NOMO-1 treated with DMSO at 0.1 percent for 48 hours (cell line): Measurements from ENCODE around the gene TMTC1.

Experiments
- DNase-seq: peaks from one replicate; lab custom pipeline; 2025; ENCODE audit not compliant: unreplicated experiment; lab: John Stamatoyannopoulos, UW

The TMTC1 gene

DNA sequence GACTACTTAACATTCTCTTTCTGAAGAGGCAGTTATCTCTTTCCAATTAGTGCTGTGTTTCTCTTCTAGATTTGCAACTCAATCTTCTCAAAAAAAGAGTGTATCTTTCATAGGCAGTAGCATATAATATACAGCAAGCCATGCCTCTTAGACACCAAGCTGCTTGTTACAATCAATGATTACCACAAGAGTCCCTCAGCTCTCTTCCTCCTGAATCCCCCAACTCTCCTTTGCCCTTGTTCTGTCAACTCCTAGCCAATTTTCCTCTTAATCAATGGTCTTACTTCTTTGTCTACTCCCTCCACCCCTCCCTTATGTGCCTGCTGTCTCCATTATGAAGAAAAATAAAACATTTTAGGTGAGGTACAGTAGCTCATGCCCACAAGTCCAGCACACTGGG lies 2.6 kb downstream of the TMTC1 start:
- DNase-seq: no peak

DNA sequence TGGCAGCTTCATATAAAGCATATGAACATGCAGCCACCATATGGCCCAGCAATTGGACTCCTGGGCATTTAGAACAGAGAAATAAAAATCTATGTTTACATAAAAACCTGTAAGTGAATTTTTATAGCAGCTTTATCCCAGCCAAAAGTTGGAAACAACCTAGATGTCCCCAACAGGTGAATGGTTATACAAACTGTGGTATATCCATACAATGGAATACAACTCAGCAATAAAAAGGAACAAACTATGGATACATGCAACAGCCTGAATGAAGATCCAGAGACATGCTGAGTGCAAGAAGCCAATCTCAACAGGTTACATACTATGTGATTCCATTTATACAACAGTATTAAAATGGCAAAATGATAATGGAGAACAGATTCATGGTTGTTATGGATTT lies 3.7 kb downstream of the TMTC1 start:
- DNase-seq: no peak

DNA sequence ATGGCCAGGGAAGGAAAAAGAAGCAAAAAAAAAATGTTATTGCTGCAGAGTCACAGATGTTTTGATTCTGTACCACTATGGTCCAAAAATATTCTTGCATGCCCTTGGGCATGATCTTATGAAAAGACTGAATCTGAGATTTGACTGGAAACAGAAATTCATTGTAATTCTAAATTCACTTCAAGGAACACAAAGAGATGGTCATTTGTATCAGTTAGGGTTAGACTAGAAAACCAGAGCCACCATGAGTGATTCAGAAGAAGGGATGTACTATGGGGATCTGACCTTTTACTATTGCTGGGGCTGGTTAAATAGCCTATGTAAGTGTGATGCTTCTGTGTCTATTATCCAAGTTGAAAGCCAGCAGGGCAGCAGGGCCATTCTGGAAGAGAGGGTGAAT lies 5.2 kb downstream of the TMTC1 start:
- no peak for DNase-seq

DNA sequence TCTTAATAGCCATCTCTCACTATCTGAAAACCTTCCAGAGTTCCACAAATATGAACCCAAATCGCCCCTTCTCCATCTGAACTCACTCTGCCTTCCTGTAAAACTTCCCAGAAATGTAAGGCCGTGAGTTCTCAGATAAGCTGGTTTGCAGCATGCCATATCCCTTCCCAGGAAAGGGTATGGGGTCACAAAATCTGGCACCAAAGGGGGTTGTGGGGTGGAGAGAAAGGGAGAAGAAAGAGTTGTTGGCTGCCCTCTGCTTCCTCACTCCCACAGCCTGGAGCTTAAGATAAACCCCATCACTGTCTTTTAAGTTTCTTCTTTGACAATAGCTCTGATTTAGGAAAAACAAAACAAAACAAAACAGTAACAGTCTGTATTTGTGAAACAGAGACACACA lies 10.7 kb downstream of the TMTC1 start:
- no peak for DNase-seq

DNA sequence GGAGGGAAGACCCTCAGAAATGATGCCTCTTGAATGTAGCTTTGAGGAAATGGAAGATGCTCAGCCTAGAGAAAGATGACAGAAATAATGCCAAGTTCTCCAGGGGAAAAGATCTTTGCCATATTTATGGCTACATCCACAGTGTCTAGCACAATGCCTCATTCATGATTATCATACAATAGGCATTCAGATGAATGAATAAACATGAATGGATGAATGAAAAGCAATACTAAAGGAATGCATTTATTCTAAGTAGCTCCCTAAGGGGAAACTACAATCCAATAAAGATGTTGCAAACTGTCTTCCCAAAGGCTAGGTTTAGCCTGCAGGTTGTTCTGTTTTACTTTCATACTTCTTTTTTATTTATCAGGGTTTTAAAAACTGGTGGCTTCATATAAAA lies 12.0 kb downstream of the TMTC1 start:
- DNase-seq: no peak

DNA sequence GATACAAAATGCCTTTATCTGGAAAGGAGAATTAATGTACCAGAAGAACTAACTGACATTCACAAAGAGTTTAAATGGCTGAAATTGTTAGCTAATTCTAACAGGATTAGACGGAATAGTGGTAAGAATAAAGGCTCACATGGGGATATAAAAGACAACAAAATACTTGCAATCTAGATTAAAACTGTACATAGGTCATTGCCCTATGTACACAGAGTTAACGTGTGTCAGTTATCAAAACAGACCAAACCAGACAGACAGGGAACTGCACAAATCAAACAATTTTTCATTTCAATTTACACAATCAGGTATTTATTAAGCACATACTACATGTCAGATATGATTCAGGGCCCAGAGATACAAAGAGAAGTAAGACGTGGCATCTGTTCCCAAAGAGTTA lies 12.6 kb downstream of the TMTC1 start:
- DNase-seq: no peak

DNA sequence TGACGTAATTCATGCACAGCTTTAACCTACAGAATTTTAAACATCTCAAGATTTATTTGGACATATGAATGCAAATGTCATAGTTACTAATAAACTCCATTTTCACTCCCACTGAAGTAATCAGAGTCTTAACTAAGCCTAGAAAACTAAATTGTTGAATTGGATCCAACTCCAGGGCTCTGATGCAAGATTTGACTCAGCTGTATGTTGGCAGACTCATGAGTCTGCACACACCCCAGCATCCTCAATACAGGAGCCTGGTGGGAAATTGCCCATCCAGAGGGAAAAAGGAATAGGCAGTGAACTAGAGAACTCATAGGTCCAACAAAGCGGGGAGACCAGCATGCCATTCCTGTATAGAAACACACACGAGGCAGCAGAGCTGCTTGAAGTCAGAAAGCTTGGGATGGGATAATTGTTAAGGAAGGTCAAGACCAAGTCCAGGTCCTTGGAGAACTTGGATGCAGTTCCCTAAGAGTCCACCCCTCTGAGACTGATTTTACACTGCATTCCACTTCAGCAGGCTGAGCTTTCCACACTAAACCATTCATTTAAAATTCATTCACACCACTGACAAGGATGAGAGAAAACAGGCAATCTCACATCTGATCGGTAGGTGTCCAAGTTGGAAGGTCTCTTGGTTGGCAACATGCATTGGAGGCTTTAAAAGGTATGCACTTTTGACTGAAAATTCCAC lies 14.4 kb downstream of the TMTC1 start:
- DNase-seq: no peak

DNA sequence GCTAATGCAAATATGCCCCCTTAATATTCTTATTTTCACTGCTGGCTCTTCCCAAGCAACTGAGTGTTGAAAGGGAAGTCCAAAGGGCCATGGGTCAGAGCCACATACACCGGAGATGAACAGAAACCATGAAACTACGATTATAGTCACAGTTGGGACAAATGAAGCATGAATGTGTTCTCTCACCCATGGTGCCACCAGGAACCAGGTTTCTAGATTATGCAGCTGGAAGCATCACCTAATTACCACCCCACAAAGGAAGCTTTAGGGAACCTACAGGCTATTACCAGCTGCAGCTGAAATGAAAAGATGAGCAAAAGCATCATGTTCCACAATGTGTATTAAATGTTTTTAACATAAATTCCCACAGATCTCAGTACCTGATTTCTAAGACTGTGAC lies 15.4 kb downstream of the TMTC1 start:
- DNase-seq: no peak

DNA sequence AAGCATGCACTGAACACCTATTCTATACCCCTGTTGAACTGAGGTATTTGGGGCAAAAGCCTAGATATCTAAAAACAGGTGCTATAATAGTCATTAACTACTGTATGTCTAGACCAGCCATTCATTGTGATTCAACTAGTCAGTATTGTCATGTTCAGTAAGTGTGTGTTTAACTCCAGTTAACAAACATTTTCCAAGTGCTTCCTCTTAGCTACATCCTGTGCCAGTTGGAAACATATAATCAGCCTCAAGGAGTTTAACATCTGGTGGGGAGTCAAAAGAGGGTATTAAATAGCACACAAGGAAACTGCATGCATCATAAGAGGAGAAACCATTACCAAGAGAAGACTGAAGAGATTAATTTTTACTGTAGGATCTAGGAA lies 20.4 kb downstream of the TMTC1 start:
- no peak for DNase-seq

DNA sequence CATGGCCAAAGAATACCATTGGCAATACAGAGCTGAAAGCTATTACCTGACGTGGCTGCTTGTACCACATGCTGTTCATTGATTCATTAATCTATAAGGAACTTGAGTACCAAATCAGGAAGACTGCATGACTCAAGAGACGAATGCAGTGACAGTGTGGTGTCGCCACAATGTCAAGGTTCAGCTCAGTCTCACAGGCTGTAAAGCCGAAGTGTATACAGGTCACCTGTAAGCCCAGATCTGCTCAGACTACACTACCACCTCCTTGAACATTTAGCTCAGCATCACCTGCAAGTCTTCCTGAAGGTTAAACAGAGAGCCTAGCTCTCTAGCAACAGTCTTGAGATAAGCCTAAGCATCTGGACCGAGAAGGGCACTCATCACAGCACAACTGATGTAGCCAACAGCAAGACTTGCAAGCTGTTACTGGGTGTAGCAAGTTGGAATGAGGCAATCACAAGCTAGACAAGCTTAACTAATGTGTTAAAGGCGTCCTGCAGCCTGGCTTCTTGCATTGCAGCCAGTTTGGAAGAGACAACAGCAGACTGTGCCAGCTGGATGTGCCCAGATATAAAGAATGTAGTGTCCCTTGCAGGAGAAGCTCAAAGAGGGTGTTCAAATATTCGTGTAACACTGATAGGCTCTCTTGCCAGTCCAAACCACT lies 21.0 kb downstream of the TMTC1 start:
- no peak for DNase-seq

DNA sequence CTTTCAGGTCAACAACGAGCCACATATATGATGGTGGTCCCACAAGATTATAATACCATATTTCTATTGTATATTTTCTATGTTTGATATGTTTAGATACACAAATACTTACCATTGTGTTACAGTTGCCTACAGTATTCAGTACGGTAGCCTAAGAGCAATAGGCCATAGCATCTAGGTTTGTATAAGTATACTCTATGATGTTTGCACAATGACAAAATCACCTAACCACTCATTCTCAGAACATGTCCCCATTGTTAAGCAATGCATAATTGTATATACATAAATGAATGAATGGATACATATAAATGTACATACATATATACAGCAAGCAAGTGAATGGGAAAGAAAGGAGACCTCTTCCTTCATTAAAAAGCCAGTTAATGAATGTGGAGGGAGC lies 23.8 kb downstream of the TMTC1 start:
- DNase-seq: no peak

DNA sequence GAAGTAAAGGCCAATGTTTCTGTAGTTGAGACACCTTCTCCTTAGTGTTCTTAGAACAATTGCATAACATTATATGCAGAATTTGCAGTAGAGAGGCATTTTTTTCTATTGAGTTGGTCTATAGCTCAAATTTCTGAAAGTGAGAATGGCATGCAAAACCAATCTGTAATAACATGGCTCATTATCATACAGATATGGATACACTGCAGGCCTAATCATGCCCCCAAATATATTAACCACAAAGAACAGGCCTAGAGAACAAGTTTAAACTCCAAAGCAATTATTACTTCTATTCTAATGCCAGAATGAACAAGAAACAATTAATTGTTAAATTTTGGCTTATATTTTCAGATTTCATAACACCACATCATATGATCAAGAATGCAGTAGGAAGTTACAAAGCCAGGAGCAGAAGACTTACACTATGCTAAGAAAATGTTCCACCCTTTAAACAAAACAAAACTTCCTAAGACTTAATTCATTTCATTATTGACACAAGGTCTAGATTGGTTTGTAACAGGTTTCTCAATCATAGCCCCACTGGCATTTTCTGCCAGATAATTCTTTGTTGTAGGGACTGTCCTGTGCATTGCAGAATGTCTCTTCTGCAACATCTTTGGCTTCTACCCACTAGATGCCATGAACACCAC lies 26.9 kb downstream of the TMTC1 start:
- no peak for DNase-seq

DNA sequence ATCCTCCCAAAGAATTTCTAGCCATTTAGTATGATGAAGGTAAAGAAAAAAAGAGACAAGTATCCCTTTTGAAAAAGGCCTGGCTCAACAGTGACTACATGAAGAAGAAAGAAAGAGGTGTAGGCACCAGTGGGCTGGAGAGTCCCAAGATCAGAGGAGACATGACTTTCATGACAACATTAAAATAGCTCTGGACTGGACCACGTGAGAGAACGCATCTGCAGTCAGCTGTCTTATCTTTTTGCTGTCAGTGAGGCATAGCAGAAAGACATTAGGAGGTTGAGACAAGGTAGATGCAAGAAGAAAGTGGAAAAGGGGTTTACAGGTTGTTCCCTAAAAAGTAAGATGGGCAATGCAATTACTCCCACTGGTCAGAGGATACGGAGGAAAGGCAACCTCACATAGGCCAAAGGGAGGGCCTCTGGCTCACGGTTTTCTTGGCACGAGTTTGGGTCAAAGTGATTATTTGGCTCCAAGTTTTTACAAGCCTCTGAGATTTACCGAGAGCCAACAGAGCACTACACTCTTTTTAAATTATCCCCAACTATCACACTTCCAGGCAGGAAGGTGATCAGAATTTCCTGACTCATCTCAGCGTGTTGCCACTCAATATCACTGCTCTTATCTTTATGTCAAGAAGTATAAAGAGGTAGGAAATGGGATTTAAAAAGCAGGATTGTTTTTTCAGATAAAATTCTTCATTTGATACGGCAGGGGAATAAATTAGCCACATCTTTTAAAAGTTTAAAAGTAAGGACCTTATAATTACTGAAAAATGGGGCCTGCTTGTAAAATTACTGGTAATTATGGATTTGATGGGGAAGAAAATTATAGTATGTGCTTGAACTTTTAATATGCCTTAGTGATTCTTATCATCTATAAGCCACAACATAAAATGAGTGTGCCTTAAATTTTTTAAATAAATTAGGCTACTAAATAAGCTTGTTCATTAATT lies 29.2 kb downstream of the TMTC1 start:
- no peak for DNase-seq

DNA sequence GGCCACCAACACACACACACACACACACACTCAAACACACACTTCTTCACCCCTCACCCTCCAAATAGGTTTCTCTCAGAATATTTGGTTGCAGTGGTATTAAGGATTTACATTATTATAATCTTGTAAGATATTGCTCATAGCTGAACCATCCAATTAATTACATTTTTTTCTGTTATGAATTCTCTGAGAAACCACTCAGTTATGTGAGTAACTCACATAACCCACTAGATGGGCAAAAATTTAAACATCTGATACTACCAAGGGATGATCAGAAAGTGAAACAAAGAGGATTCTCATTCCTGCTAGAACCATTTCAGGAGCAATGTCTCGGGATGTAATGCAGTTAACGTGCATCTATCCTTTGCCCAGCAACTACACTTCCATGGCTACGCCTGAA lies 31.6 kb downstream of the TMTC1 start:
- no peak for DNase-seq

DNA sequence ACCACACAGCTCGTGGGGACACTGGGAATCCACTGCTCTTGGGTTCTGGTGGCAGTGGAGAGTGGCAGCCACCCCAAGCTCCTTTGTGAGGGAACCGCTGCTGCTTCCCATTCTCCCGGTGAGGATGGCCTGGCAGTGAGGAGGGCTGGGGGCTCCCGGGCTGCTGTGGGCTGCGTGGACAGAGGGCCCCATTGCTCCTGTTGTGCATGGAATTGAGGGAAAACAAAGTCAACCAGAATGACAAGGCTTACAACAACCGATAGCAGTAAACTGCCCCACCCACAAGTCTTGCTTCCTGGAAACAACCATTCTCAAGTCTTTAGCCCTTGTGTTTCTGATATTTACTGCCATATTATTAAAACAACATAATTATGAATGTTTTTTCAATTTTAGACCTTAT lies 32.1 kb downstream of the TMTC1 start:
- DNase-seq: no peak

DNA sequence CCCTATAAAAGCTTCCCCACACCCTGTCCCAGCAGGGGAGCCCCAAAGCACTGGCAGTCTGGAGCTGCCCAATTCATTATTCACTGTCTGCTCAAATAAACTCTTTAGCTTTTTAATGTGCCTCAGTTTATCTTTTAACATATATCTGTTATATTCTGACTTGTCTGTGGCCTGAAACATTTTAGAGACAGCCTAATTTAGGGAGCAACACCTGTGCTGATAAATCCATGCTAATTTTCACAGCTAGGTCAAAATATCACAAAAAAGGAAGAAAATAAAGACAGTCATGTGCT lies 32.9 kb downstream of the TMTC1 start:
- DNase-seq: no peak

DNA sequence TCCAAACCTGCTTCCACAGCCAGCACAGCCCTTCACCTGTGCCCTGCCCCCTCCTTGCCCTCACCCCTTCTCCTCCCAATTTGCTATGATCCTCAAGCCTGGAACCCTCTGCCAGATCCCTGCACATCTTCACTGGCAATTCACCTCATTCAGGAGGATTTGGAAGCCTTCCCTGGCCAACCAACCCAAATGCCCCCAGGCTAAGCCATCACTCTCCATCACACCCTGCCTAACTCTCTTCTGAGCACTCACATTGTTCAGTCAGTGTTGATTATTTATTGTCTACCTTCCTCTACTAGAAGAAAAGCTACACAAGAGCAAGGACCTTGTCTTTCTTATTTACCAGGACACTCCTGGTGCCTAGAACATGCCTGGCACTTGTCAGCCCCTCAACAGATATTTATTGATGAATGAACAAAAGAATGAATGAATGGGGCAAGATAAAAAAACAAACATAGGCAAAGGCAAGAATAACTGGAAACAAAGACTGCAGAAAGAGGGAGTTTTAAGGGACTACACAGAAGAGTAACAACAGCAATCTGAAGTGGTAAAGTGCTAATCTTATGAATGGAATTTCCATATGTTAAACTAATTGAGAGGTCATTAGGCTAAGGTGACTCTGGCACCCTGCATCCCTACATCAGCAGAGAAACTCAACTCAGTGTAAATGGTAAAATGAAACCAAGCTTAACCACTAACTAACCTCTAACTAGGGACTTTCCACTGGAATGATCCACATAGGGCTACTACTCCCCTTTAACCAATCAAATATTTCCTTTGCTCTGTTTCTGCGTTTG lies 33.4 kb downstream of the TMTC1 start:
- DNase-seq: no peak

DNA sequence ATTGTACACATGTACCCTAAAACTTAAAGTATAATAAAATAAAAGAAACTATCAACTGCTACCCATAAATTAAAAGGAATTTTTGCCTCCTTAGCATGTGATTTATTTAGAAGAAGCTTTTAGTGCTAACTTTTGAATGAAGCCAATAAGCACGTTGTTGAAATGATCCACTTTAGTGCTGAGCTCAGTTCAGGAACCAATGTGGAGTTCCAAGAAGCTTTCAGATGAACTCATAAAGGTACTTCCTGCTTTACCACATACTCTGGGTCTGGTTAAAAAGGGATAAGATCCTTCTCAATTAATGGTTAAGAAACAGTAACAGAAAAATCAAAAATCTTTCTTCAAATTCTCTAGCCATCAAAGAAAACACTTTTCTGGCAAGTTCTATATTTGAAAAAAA lies 39.4 kb downstream of the TMTC1 start:
- no peak for DNase-seq

DNA sequence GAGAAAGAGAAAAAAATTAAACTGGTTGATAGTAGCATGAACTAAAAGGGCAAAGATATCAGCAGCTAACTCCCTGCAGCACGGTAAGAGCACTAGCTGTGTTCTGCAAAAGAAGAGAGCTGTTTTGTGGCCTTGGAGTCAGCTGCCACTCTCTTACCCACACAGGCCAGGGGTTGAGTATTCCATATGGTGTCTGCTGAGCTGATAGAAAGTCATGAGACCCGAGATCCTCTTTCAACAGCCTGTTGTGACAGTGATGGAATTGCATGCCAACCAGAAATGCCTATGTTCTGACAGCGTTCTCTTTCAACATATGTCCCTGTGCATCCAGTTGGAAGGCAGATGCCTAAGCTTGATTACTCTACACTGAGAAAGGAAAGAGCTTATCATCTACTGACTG lies 39.9 kb downstream of the TMTC1 start:
- no peak for DNase-seq

DNA sequence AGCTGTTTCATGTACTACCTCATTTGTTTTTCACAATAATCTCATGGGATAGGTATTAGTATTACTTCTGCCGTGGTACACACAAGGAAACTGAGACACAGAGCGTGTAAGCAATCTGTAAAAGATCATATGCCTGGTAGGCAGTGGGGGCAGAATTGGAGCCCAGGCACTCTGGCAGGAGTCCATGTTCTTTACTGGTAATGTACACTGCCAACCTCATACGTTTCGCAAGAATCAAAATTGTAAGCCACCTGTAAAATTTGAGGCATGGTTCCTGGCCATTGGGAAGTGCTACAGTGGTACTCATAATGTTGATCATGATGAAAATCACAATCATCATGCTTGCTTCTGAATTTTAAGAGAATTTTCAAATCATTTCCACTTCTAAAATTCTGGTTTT lies 40.7 kb downstream of the TMTC1 start:
- DNase-seq: no peak

DNA sequence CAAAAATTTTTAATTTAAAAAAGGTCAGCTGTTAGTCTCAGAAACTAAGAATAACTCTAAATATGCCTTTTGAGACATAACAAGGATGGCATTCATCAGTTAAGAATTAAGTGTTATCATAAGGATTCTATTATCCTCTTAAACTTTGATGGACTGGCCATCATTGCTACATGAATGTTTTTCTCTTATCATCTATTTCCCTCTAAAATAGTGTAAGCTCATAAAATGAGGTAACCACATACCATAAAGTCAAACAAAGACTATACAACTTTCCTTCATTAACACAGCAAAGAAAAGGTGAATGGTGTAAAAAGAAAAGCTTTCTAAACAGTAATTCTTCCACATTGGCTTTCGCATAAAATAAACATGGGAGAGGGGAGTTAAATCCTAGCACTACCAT lies 41.1 kb downstream of the TMTC1 start:
- no peak for DNase-seq
